ENCODE measurements around the gene OR6N1. TPM values are rescaled to one million over a fixed set of nuclear protein-coding genes. Genes with fewer than 3 reads are reported as not detected.

The OR6N1 gene
- total and polyA plus RNA-seq, 3 experiments from 2014 or later: not detected

GRCh38 chr1:158731707-158732106, 40.3 kb downstream of the OR6N1 start:
- Histone ChIP-seq H3K27ac (ENCODE audit: low read depth, low read length) (no peak overlapping the region), H3K36me3 (ENCODE audit: insufficient read depth, low read length) (no peaks in the 10 kb centered on the region), H3K4me3 (ENCODE audit: low read length) (no peak overlapping the region), H3K4me1 (ENCODE audit: insufficient read depth, low read length) (no peaks in the 10 kb centered on the region), H3K27me3 (ENCODE audit: insufficient read depth, low read length, poor library complexity, severe bottlenecking) (no peaks in the 10 kb centered on the region), H3K9me3 (ENCODE audit: low read length) (no peaks in the 10 kb centered on the region)
- ChIA-PET CTCF (no interaction called here), POLR2A (interaction anchor here (0.8 kb wide), 1 partner anchor 217 kb away, joined by 3 read pairs; no protein-coding TSS in a partner anchor)
- peaks cover 0 to 11% (median 5%) of the 10 kb centered on the region in 3 donors for H3K4me1 Mint-ChIP-seq
- H3K4me3 Mint-ChIP-seq: no peak overlapping the region
- peaks cover 4 to 6% of the 10 kb centered on the region in 2 donors for H3K27me3 Mint-ChIP-seq
- H3K9me3 Mint-ChIP-seq: no peaks in the 10 kb centered on the region
- H3K36me3 Mint-ChIP-seq: no peaks in the 10 kb centered on the region
- no peak for DNase-seq
- no peak overlapping the region for H3K27ac Mint-ChIP-seq

GRCh38 chr1:158730453-158730852, 41.5 kb downstream of the OR6N1 start:
- DNase-seq: no peak
- CTCF ChIA-PET: no interaction called here
- H3K27ac Mint-ChIP-seq: no peak overlapping the region

GRCh38 chr1:158728510-158729225, 43.3 kb downstream of the OR6N1 start:
- Mint-ChIP-seq H3K9me3 (no peaks in the 10 kb centered on the region), H3K27me3 (peaks cover 9 to 24% of the 10 kb centered on the region in 2 donors), H3K36me3 (no peaks in the 10 kb centered on the region), H3K4me1 (peaks cover 0 to 11% (median 5%) of the 10 kb centered on the region in 3 donors), H3K27ac (no peak overlapping the region), H3K4me3 (no peak overlapping the region)
- H3K9me3 ChIP-seq (ENCODE audit: low read length): no peaks in the 10 kb centered on the region
- DNase-seq: no peak
- no peak overlapping the region for H3K4me3 ChIP-seq (ENCODE audit: low read length)
- H3K27me3 ChIP-seq (ENCODE audit: insufficient read depth, low read length, poor library complexity, severe bottlenecking): no peaks in the 10 kb centered on the region
- ChIA-PET CTCF (no interaction called here), POLR2A (no interaction called here)
- no peaks in the 10 kb centered on the region for H3K36me3 ChIP-seq (ENCODE audit: insufficient read depth, low read length)
- H3K4me1 ChIP-seq (ENCODE audit: insufficient read depth, low read length): no peaks in the 10 kb centered on the region
- H3K27ac ChIP-seq (ENCODE audit: low read depth, low read length): no peak overlapping the region

More at GRCh38 chr1:158730453-158730852, 41.5 kb downstream of the OR6N1 start:
- Histone ChIP-seq H3K4me1 (ENCODE audit: insufficient read depth, low read length) (no peaks in the 10 kb centered on the region), H3K9me3 (ENCODE audit: low read length) (no peaks in the 10 kb centered on the region), H3K36me3 (ENCODE audit: insufficient read depth, low read length) (no peaks in the 10 kb centered on the region), H3K4me3 (ENCODE audit: low read length) (no peak overlapping the region), H3K27me3 (ENCODE audit: insufficient read depth, low read length, poor library complexity, severe bottlenecking) (no peaks in the 10 kb centered on the region), H3K27ac (ENCODE audit: low read depth, low read length) (no peak overlapping the region)
- Mint-ChIP-seq H3K36me3 (no peaks in the 10 kb centered on the region), H3K9me3 (no peaks in the 10 kb centered on the region), H3K27me3 (peaks cover 7 to 13% of the 10 kb centered on the region in 2 donors), H3K4me1 (peaks cover 0 to 11% (median 5%) of the 10 kb centered on the region in 3 donors), H3K4me3 (peak overlapping the region in 1 of 7 donors; percentile 15)
- POLR2A ChIA-PET: no interaction called here

GRCh38 chr1:158724442-158724841, 47.6 kb downstream of the OR6N1 start:
- no peak for DNase-seq
- peaks cover 23 to 46% of the 10 kb centered on the region in 2 donors for H3K27me3 Mint-ChIP-seq
- no peaks in the 10 kb centered on the region for H3K9me3 ChIP-seq (ENCODE audit: low read length)
- H3K4me3 Mint-ChIP-seq: no peak overlapping the region
- H3K27ac Mint-ChIP-seq: no peak overlapping the region
- H3K9me3 Mint-ChIP-seq: no peaks in the 10 kb centered on the region
- H3K4me1 Mint-ChIP-seq: no peaks in the 10 kb centered on the region
- no peaks in the 10 kb centered on the region for H3K36me3 Mint-ChIP-seq
- H3K27ac ChIP-seq (ENCODE audit: low read depth, low read length): no peak overlapping the region
- no peaks in the 10 kb centered on the region for H3K36me3 ChIP-seq (ENCODE audit: insufficient read depth, low read length)
- ChIA-PET POLR2A (no interaction called here), CTCF (no interaction called here)
- H3K4me1 ChIP-seq (ENCODE audit: insufficient read depth, low read length): no peaks in the 10 kb centered on the region
- no peak overlapping the region for H3K4me3 ChIP-seq (ENCODE audit: low read length)
- no peaks in the 10 kb centered on the region for H3K27me3 ChIP-seq (ENCODE audit: insufficient read depth, low read length, poor library complexity, severe bottlenecking)

GRCh38 chr1:158720620-158721019, 51.4 kb downstream of the OR6N1 start, which contains the start of gene OR6K3:
OR6K3 (minus strand) TSS chr1:158720720; CDS start chr1:158718115, 2,605 bp downstream.
- Mint-ChIP-seq H3K9me3 (no peaks in the 10 kb centered on the region), H3K4me1 (no peaks in the 10 kb centered on the region), H3K27ac (no peak within 1 kb of the TSS), H3K27me3 (peaks cover 19 to 57% of the 10 kb centered on the region in 2 donors), H3K36me3 (no peaks in the 10 kb centered on the region), H3K4me3 (no peak within 1 kb of the TSS)
- ChIA-PET POLR2A (no interaction called here), CTCF (no interaction called here)
- no peak within 1 kb of the TSS for H3K27ac ChIP-seq (ENCODE audit: low read depth, low read length)
- DNase-seq: no peak
- no peaks in the 10 kb centered on the region for H3K36me3 ChIP-seq (ENCODE audit: insufficient read depth, low read length)
- H3K27me3 ChIP-seq (ENCODE audit: insufficient read depth, low read length, poor library complexity, severe bottlenecking): no peaks in the 10 kb centered on the region
- H3K9me3 ChIP-seq (ENCODE audit: low read length): no peaks in the 10 kb centered on the region
- no peak within 1 kb of the TSS for H3K4me3 ChIP-seq (ENCODE audit: low read length)
- H3K4me1 ChIP-seq (ENCODE audit: insufficient read depth, low read length): no peaks in the 10 kb centered on the region

- CTCF ChIA-PET: no interaction called here
- H3K4me1 ChIP-seq (ENCODE audit: insufficient read depth, low read length): no peaks in the 10 kb centered on the region
- H3K4me3 ChIP-seq (ENCODE audit: low read length): no peak overlapping the region
- no peaks in the 10 kb centered on the region for H3K36me3 ChIP-seq (ENCODE audit: insufficient read depth, low read length)
- no peak for DNase-seq
- Mint-ChIP-seq H3K36me3 (no peaks in the 10 kb centered on the region), H3K4me3 (no peak overlapping the region), H3K27me3 (peaks cover 20 to 55% of the 10 kb centered on the region in 2 donors), H3K9me3 (no peaks in the 10 kb centered on the region), H3K27ac (no peak overlapping the region), H3K4me1 (no peaks in the 10 kb centered on the region)
- no peaks in the 10 kb centered on the region for H3K27me3 ChIP-seq (ENCODE audit: insufficient read depth, low read length, poor library complexity, severe bottlenecking)
- POLR2A ChIA-PET: no interaction called here
- H3K27ac ChIP-seq (ENCODE audit: low read depth, low read length): no peak overlapping the region
- no peaks in the 10 kb centered on the region for H3K9me3 ChIP-seq (ENCODE audit: low read length)
Observed at GRCh38 chr1:158719664-158720063, 52.3 kb downstream of the OR6N1 start.

GRCh38 chr1:158717344-158717743, 54.7 kb downstream of the OR6N1 start:
- Mint-ChIP-seq H3K36me3 (no peaks in the 10 kb centered on the region), H3K9me3 (no peaks in the 10 kb centered on the region), H3K4me3 (no peak overlapping the region), H3K4me1 (no peaks in the 10 kb centered on the region), H3K27ac (no peak overlapping the region), H3K27me3 (peaks cover 19 to 58% of the 10 kb centered on the region in 2 donors)
- ChIA-PET POLR2A (no interaction called here), CTCF (no interaction called here)
- no peaks in the 10 kb centered on the region for H3K4me1 ChIP-seq (ENCODE audit: insufficient read depth, low read length)
- no peaks in the 10 kb centered on the region for H3K36me3 ChIP-seq (ENCODE audit: insufficient read depth, low read length)
- H3K27ac ChIP-seq (ENCODE audit: low read depth, low read length): no peak overlapping the region
- H3K27me3 ChIP-seq (ENCODE audit: insufficient read depth, low read length, poor library complexity, severe bottlenecking): no peaks in the 10 kb centered on the region
- no peaks in the 10 kb centered on the region for H3K9me3 ChIP-seq (ENCODE audit: low read length)
- no peak for DNase-seq
- no peak overlapping the region for H3K4me3 ChIP-seq (ENCODE audit: low read length)

- CTCF ChIA-PET: no interaction called here
- H3K4me3 Mint-ChIP-seq: no peak overlapping the region
- no peak for DNase-seq
- Histone ChIP-seq H3K4me1 (ENCODE audit: insufficient read depth, low read length) (no peaks in the 10 kb centered on the region), H3K4me3 (ENCODE audit: low read length) (no peak overlapping the region), H3K27me3 (ENCODE audit: insufficient read depth, low read length, poor library complexity, severe bottlenecking) (no peaks in the 10 kb centered on the region), H3K36me3 (ENCODE audit: insufficient read depth, low read length) (no peaks in the 10 kb centered on the region), H3K27ac (ENCODE audit: low read depth, low read length) (no peak overlapping the region), H3K9me3 (ENCODE audit: low read length) (no peaks in the 10 kb centered on the region)
- POLR2A ChIA-PET: no interaction called here
- no peak overlapping the region for H3K27ac Mint-ChIP-seq
- H3K4me1 Mint-ChIP-seq: no peaks in the 10 kb centered on the region
- no peaks in the 10 kb centered on the region for H3K36me3 Mint-ChIP-seq
- peaks cover 19 to 62% of the 10 kb centered on the region in 2 donors for H3K27me3 Mint-ChIP-seq
- no peaks in the 10 kb centered on the region for H3K9me3 Mint-ChIP-seq
Observed at GRCh38 chr1:158716335-158716734, 55.7 kb downstream of the OR6N1 start.
